ENCODE measurements around the gene FUOM.

FUOM gene

DNA sequence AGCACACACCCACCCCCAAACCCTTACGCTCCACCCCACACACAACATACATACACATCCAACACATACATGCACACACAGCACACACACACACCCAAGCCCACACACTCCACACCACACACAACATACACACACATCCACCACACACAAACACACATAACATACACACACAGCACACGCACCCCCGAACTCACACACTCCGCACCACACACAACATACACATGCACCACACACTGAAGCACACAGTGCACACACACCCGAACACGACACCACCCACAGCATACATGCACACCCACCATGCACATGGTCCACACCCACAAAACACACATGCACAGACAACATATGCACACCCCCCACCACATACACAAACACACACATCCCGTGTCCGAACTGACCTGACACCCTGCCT is 8.7 kb downstream of the FUOM start:
- TF ChIP-seq, protein P1, sequence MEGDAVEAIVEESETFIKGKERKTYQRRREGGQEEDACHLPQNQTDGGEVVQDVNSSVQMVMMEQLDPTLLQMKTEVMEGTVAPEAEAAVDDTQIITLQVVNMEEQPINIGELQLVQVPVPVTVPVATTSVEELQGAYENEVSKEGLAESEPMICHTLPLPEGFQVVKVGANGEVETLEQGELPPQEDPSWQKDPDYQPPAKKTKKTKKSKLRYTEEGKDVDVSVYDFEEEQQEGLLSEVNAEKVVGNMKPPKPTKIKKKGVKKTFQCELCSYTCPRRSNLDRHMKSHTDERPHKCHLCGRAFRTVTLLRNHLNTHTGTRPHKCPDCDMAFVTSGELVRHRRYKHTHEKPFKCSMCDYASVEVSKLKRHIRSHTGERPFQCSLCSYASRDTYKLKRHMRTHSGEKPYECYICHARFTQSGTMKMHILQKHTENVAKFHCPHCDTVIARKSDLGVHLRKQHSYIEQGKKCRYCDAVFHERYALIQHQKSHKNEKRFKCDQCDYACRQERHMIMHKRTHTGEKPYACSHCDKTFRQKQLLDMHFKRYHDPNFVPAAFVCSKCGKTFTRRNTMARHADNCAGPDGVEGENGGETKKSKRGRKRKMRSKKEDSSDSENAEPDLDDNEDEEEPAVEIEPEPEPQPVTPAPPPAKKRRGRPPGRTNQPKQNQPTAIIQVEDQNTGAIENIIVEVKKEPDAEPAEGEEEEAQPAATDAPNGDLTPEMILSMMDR (IDR thresholded peaks at IDR 0.05): no peak

GRCh38 chr10:133347710-133348517 is 9.9 kb downstream of the FUOM start:
- TF ChIP-seq, protein P1 (IDR thresholded peaks at IDR 0.05): no peak

DNA sequence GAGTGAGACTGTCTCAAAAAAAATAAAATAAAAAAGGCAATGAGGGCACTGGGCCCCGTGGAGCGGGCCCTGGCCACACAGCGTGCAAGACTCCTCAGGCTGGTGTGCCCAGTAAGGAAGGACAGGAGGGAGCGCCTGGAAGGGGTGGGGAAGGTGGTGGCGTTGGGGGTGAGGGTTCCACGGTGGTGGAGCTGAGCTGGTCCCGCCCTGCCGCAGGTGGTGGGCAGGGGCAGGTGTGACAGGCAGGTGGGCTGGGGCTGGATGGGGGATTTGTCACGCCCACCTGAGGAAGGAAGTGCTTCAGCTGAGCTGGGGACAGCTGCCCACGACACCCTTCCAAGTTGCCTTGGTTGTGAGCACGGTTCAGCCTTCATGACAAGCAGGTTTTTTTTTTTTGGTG is 11.4 kb downstream of the FUOM start:
- TF ChIP-seq, protein P1 (IDR thresholded peaks at IDR 0.05): no peak

- TF ChIP-seq, protein P1 (IDR thresholded peaks at IDR 0.05): no peak
Observed at GRCh38 chr10:133344236-133344635, 13.6 kb downstream of the FUOM start.

- TF ChIP-seq, protein P1 (IDR thresholded peaks at IDR 0.05): no peak
Observed at GRCh38 chr10:133343558-133343957, 14.3 kb downstream of the FUOM start.

DNA sequence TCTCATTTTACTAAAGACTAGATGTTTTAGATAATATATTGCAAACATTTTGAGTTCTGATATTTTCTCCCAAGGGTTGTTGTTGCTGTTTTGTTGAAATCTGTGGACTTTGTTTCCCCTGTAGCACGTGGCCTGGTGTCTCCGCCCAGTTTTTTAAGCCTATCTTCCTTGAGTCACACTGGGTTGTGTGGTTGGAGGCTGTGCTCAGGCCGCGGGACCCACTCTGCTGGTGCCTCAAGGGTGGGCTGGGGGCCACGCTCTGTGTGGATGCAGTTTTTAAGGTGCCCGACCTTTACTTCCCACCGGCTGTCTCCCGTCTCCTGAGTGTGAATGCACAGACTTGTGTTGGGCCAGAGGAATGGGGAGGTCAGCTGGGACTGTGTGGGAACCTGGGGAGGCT is 14.9 kb downstream of the FUOM start:
- TF ChIP-seq, protein P1 (IDR thresholded peaks at IDR 0.05): no peak

GRCh38 chr10:133341983-133342382 is 15.8 kb downstream of the FUOM start:
- TF ChIP-seq, protein P1 (IDR thresholded peaks at IDR 0.05): no peak

All from LNCAP (cell line).